Measurements from ENCODE around the gene PIK3R1.
A peak's percentile ranks its signal among the peaks of the same experiment; 100 is the strongest.
"Not testable (repeated sequence)": the region's sequence is repeated elsewhere in the genome, so short reads cannot be mapped to it uniquely, and the experiment has no call there.

PIK3R1 gene

GRCh38 chr5:68194386-68194785 lies 21.2 kb upstream of the PIK3R1 start:
- DNase-seq, result no peak

GRCh38 chr5:68195137-68195536 lies 20.4 kb upstream of the PIK3R1 start:
- DNase-seq, result no peak

GRCh38 chr5:68196876-68197275 lies 18.7 kb upstream of the PIK3R1 start:
- DNase-seq, result no peak

- DNase-seq, result no peak
Observed at GRCh38 chr5:68200288-68200687, 15.3 kb upstream of the PIK3R1 start.

GRCh38 chr5:68210654-68211053 lies 4.9 kb upstream of the PIK3R1 start:
- not testable (repeated sequence) for DNase-seq

- DNase-seq, result no peak
Observed at GRCh38 chr5:68214482-68215207, 911 bp upstream of the PIK3R1 start.

GRCh38 chr5:68215898-68216244 lies 315 bp downstream of the PIK3R1 start:
- peak; percentile 83 for DNase-seq

- DNase-seq, result peak; percentile 19
Observed at GRCh38 chr5:68216245-68217046, 890 bp downstream of the PIK3R1 start.

- no peak for DNase-seq
Observed at GRCh38 chr5:68217047-68217355, 1.4 kb downstream of the PIK3R1 start.

- no peak for DNase-seq
Observed at GRCh38 chr5:68217528-68217927, 2.0 kb downstream of the PIK3R1 start.

- DNase-seq, result no peak
Observed at GRCh38 chr5:68219161-68219816, 3.7 kb downstream of the PIK3R1 start.

- no peak for DNase-seq
Observed at GRCh38 chr5:68220260-68220659, 4.7 kb downstream of the PIK3R1 start.

- DNase-seq, result no peak
Observed at GRCh38 chr5:68220914-68221313, 5.4 kb downstream of the PIK3R1 start.

GRCh38 chr5:68221488-68221887 lies 5.9 kb downstream of the PIK3R1 start:
- no peak for DNase-seq

GRCh38 chr5:68222310-68222709 lies 6.8 kb downstream of the PIK3R1 start:
- no peak for DNase-seq

- DNase-seq, result no peak
Observed at GRCh38 chr5:68222824-68223354, 7.3 kb downstream of the PIK3R1 start.

GRCh38 chr5:68223904-68224303 lies 8.3 kb downstream of the PIK3R1 start:
- no peak for DNase-seq

GRCh38 chr5:68224509-68225187 lies 9.1 kb downstream of the PIK3R1 start:
- no peak for DNase-seq

GRCh38 chr5:68225188-68225910 lies 9.8 kb downstream of the PIK3R1 start:
- DNase-seq, result no peak

- DNase-seq, result no peak
Observed at GRCh38 chr5:68225911-68226545, 10.5 kb downstream of the PIK3R1 start.

- DNase-seq, result no peak
Observed at GRCh38 chr5:68226546-68227073, 11.1 kb downstream of the PIK3R1 start.
